Measurements from ENCODE around the gene BOC.

The BOC gene

GRCh38 chr3:113247675-113248458 is 36.5 kb downstream of the BOC start:
- DNase-seq (ENCODE audit: low read depth in 2 of 2), result no peak

- DNase-seq (ENCODE audit: low read depth in 2 of 2), result no peak
These were observed 37.8 kb downstream of the BOC start for GRCh38 chr3:113249111-113249510.

- no peak for DNase-seq (ENCODE audit: low read depth in 2 of 2)
These were observed 38.2 kb downstream of the BOC start for GRCh38 chr3:113249601-113250000.

- no peak for DNase-seq (ENCODE audit: low read depth in 2 of 2)
These were observed 39.2 kb downstream of the BOC start for GRCh38 chr3:113250566-113250965.

- no peak for DNase-seq (ENCODE audit: low read depth in 2 of 2)
These were observed 40.5 kb downstream of the BOC start for GRCh38 chr3:113251817-113252216.

GRCh38 chr3:113252553-113252952 is 41.2 kb downstream of the BOC start:
- no peak for DNase-seq (ENCODE audit: low read depth in 2 of 2)

GRCh38 chr3:113253702-113254101 is 42.3 kb downstream of the BOC start:
- DNase-seq (ENCODE audit: low read depth in 2 of 2), result no peak

GRCh38 chr3:113254171-113254947 is 43.0 kb downstream of the BOC start:
- no peak for DNase-seq (ENCODE audit: low read depth in 2 of 2)

- no peak for DNase-seq (ENCODE audit: low read depth in 2 of 2)
These were observed 43.9 kb downstream of the BOC start for GRCh38 chr3:113255100-113255853.

GRCh38 chr3:113255854-113256615 is 44.7 kb downstream of the BOC start:
- DNase-seq (ENCODE audit: low read depth in 2 of 2), result no peak

- no peak for DNase-seq (ENCODE audit: low read depth in 2 of 2)
These were observed 47.0 kb downstream of the BOC start for GRCh38 chr3:113258361-113258760.

GRCh38 chr3:113259196-113259595 is 47.8 kb downstream of the BOC start:
- DNase-seq (ENCODE audit: low read depth in 2 of 2), result no peak

GRCh38 chr3:113261063-113261625 is 49.8 kb downstream of the BOC start:
- no peak for DNase-seq (ENCODE audit: low read depth in 2 of 2)

GRCh38 chr3:113261626-113262303 is 50.4 kb downstream of the BOC start:
- DNase-seq (ENCODE audit: low read depth in 2 of 2), result no peak

- DNase-seq (ENCODE audit: low read depth in 2 of 2), result no peak
These were observed 50.9 kb downstream of the BOC start for GRCh38 chr3:113262304-113262665.

GRCh38 chr3:113263020-113263419 is 51.7 kb downstream of the BOC start:
- no peak for DNase-seq (ENCODE audit: low read depth in 2 of 2)

GRCh38 chr3:113263778-113264177 is 52.4 kb downstream of the BOC start:
- DNase-seq (ENCODE audit: low read depth in 2 of 2), result no peak

GRCh38 chr3:113264283-113265131 is 53.1 kb downstream of the BOC start:
- no peak for DNase-seq (ENCODE audit: low read depth in 2 of 2)

GRCh38 chr3:113265231-113265630 is 53.9 kb downstream of the BOC start:
- DNase-seq (ENCODE audit: low read depth in 2 of 2), result no peak

- no peak for DNase-seq (ENCODE audit: low read depth in 2 of 2)
These were observed 55.4 kb downstream of the BOC start for GRCh38 chr3:113266738-113267137.
